Measurements from ENCODE around the gene SGF29.
"Not testable (repeated sequence)": the region's sequence is repeated elsewhere in the genome, so short reads cannot be mapped to it uniquely, and the experiment has no call there.

The SGF29 gene

DNA sequence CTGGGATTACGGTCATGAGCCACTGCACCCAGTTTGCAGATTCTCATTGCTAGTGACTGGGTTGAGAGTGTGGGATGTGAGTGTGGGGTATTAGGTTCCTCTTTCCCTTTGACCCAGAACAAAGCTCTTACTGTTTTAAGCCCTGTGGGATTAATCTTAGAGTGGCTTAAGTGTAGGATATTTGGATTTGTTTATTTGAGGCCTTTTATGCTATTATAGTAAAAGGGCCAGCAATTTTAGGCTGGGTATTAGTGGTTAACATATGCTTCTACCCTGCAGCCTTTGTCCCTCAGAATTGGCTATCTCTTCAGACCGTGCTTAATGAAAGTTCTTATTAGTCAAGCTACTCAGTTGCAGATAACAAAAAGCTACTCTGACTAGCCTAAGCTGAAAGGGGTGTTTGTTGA lies 3.2 kb downstream of the SGF29 start:
- Histone ChIP-seq H3K27ac (peak overlapping the region; percentile 59), H3K36me3 (peaks cover 29% of the 10 kb centered on the region), H3K9me3 (ENCODE audit: severe bottlenecking) (no peaks in the 10 kb centered on the region), H3K27me3 (ENCODE audit: insufficient read depth, low read depth, severe bottlenecking) (no peaks in the 10 kb centered on the region), H3K4me3 (ENCODE audit: low read depth, low read length) (no peak overlapping the region)
- DNase-seq, result peak; percentile 26
- TF ChIP-seq, protein P1, sequence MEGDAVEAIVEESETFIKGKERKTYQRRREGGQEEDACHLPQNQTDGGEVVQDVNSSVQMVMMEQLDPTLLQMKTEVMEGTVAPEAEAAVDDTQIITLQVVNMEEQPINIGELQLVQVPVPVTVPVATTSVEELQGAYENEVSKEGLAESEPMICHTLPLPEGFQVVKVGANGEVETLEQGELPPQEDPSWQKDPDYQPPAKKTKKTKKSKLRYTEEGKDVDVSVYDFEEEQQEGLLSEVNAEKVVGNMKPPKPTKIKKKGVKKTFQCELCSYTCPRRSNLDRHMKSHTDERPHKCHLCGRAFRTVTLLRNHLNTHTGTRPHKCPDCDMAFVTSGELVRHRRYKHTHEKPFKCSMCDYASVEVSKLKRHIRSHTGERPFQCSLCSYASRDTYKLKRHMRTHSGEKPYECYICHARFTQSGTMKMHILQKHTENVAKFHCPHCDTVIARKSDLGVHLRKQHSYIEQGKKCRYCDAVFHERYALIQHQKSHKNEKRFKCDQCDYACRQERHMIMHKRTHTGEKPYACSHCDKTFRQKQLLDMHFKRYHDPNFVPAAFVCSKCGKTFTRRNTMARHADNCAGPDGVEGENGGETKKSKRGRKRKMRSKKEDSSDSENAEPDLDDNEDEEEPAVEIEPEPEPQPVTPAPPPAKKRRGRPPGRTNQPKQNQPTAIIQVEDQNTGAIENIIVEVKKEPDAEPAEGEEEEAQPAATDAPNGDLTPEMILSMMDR (IDR thresholded peaks at IDR 0.05; ENCODE audit: low read depth, low read length), result no peak

DNA sequence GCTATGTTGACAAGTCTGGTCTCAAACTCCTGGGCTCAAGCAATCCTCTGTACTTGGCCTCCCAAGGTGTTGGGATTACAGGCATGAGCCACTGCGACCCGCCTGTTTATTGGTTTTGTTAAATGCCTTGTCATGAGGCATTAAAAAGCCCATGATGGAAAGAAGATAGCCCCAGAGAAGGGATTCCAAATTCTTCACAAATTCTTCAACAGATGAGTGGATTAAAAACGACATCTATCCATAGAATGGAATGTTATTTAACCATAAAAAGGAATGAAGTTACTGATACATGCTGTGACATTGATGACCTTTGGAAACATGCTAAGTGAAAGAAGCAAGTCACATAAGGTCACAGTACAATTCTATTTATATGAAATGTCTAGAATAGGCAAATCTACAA lies 4.7 kb downstream of the SGF29 start:
- no peaks in the 10 kb centered on the region for H3K9me3 ChIP-seq (ENCODE audit: severe bottlenecking)
- H3K36me3 ChIP-seq, result peaks cover 29% of the 10 kb centered on the region
- TF ChIP-seq, protein P1 (IDR thresholded peaks at IDR 0.05; ENCODE audit: low read depth, low read length), result no peak
- no peaks in the 10 kb centered on the region for H3K27me3 ChIP-seq (ENCODE audit: insufficient read depth, low read depth, severe bottlenecking)
- no peak overlapping the region for H3K27ac ChIP-seq
- no peak overlapping the region for H3K4me3 ChIP-seq (ENCODE audit: low read depth, low read length)
- DNase-seq, result no peak

DNA sequence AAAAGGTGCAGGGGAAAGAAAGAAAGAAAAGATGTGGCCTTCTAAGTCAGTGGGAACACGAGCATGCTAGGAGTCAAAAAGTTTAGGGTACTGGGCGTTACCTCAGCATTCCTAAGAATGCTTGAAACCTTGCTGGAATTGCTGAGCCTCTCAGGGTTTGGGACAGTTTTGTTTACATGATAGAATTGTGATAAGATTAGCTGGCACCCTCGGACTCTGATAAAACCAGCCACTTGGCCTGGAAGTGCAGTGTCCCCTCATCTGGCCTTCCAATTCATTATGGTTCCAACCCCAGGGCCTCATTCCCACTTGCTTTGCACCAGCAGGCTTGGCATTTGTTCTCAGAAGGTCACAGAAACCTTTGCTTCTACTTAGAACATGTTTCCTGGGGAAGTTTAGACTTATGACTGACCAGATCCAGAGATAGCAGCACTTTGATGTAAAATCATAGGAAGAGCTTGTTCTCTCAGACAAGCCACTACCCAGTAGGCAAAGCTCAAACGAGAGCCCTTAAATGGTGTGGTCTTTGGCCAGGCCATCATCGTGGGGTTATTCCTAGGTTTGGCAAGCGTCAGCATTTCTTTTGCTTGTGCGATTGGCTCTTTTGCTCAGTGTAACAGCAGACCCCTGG lies 8.0 kb downstream of the SGF29 start:
- TF ChIP-seq, protein P1 (IDR thresholded peaks at IDR 0.05; ENCODE audit: low read depth, low read length), result no peak
- Histone ChIP-seq H3K27ac (no peak overlapping the region), H3K27me3 (ENCODE audit: insufficient read depth, low read depth, severe bottlenecking) (no peaks in the 10 kb centered on the region), H3K4me3 (ENCODE audit: low read depth, low read length) (no peak overlapping the region), H3K36me3 (peaks cover 26% of the 10 kb centered on the region), H3K9me3 (ENCODE audit: severe bottlenecking) (no peaks in the 10 kb centered on the region)
- DNase-seq, result no peak

DNA sequence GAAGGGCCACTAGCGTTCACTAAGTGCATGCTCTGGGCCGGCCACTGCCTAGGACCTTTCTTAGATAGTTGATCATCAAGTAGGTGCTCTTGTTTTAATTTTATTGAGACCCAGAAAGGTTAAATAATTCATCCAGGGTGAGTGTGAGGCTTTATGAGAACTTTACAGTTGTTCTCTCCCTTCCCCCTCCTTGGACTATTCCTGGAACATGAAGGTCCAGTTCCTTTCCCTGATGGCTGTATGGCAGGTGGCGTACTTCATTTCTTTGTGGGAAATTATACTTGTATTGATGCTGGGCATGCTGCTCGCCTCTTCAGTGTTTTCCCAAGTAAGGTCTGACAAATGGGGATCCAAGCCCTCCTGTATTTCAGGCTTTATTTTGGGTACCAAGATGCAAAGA lies 8.5 kb downstream of the SGF29 start:
- TF ChIP-seq, protein P1 (IDR thresholded peaks at IDR 0.05; ENCODE audit: low read depth, low read length), result no peak
- DNase-seq, result no peak
- H3K4me3 ChIP-seq (ENCODE audit: low read depth, low read length), result no peak overlapping the region
- no peaks in the 10 kb centered on the region for H3K27me3 ChIP-seq (ENCODE audit: insufficient read depth, low read depth, severe bottlenecking)
- H3K9me3 ChIP-seq (ENCODE audit: severe bottlenecking), result peaks cover 4% of the 10 kb centered on the region
- H3K36me3 ChIP-seq, result peaks cover 26% of the 10 kb centered on the region
- no peak overlapping the region for H3K27ac ChIP-seq

DNA sequence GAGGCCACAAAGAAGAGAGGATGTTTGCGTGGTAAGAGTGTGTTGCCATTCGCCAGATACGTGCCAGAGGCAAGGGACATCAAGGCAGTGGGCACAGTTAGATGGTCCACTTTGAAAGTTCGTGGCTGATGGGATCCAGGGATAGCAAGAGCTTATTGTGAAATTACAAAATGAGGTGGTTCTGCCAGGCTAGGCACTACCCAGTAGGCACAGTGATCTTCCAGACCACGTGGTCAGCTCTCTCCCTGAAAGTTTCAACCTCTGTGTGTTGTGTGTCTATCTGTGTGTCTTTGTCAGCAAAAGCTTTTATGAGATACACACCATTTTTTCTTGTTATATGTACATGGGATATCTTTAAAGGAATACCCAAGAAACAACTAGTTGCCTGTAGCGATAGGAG lies 9.5 kb downstream of the SGF29 start:
- peaks cover 26% of the 10 kb centered on the region for H3K36me3 ChIP-seq
- no peaks in the 10 kb centered on the region for H3K27me3 ChIP-seq (ENCODE audit: insufficient read depth, low read depth, severe bottlenecking)
- DNase-seq, result no peak
- peaks cover 9% of the 10 kb centered on the region for H3K9me3 ChIP-seq (ENCODE audit: severe bottlenecking)
- H3K4me3 ChIP-seq (ENCODE audit: low read depth, low read length), result no peak overlapping the region
- TF ChIP-seq, protein P1 (IDR thresholded peaks at IDR 0.05; ENCODE audit: low read depth, low read length), result no peak
- no peak overlapping the region for H3K27ac ChIP-seq

DNA sequence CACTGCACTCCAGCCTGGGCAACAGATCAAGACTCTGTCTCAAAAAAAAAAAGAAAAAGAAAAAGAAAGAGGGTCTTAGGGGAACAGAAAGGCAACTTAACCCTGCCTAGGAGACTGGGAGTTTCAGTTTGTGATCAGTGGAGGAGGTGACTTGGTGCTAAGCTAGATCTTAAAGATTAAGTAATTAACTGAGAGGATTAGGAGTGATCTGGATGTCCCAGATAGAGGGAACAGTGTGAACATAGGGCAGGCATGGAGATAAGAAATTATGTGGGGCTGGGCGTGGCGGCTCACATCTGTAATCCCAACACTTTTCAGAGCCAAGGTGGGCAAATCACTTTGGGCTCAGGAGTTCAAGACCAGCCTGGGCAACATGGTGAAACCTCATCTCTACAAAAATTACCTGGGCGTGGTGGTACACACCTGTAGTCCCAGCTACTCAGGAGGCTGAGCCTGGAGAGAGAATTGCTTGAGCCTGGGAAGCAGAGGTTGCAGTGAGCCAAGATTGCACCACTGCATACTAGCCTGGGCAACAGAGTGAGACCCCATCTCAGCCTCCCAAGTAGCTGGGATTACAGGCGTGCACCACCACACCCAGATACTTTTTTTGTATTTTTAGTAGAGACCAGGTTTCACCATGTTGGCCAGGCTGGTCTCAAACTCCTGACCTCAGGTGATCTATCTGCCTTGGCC lies 12.7 kb downstream of the SGF29 start:
- H3K27ac ChIP-seq; H3K4me3 ChIP-seq (ENCODE audit: low read depth, low read length); H3K27me3 ChIP-seq (ENCODE audit: insufficient read depth, low read depth, severe bottlenecking); H3K9me3 ChIP-seq (ENCODE audit: severe bottlenecking): not testable (repeated sequence)
- peak; percentile 33 for DNase-seq
- peaks cover 11% of the 10 kb centered on the region; the same call in 1 of the 2 replicates for H3K36me3 ChIP-seq
